ENCODE measurements around the gene CBX4. TPM values are rescaled to one million over a fixed set of nuclear protein-coding genes. Genes with fewer than 3 reads are reported as not detected.
A peak's percentile ranks its signal among the peaks of the same experiment; 100 is the strongest.

The CBX4 gene
- total RNA-seq (1 to 10 TPM; 6.1 to 9.8 (median 7.5) TPM), polyA plus RNA-seq (10 to 100 TPM in 1 of 3 donors, 1 to 10 TPM in 2; 3.5 to 14.2 (median 8.4) TPM)

- peaks cover 37 to 53% (median 41%) of the 10 kb centered on the region in 3 donors for H3K27me3 ChIP-seq
- 2% methylated on average over 103 of the region's 103 CpGs for WGBS, 2 donors
- TF ChIP-seq EP300 (IDR thresholded peaks at IDR 0.05) (no peak), POLR2AphosphoS5 (IDR thresholded peaks at IDR 0.05) (peak; percentile 83 to 95 (median 92)), POLR2A (IDR thresholded peaks at IDR 0.05) (peak in 1 of 2 donors; percentile 25), CTCF (IDR thresholded peaks at IDR 0.05) (peak in 3 of 4 experiments; percentile 41 to 53 (median 45))
Observed at GRCh38 chr17:79839356-79840268, at the start of gene CBX4. TSS of gene CBX4 (minus strand) at chr17:79839440. CDS start at chr17:79839251, 189 bp downstream.

GRCh38 chr17:79888009-79888540 lies 48.8 kb upstream of the CBX4 start:
- no peak overlapping the region for H3K27ac ChIP-seq
- 85 to 90% methylated on average over 17 of the region's 17 CpGs for WGBS, 2 donors
- DNase-seq = no peak
- no peak overlapping the region for H3K4me3 ChIP-seq
- H3K9me3 ChIP-seq = no peaks in the 10 kb centered on the region
- TF ChIP-seq POLR2A (IDR thresholded peaks at IDR 0.05) (no peak), POLR2AphosphoS5 (IDR thresholded peaks at IDR 0.05) (no peak), EP300 (IDR thresholded peaks at IDR 0.05) (no peak), CTCF (IDR thresholded peaks at IDR 0.05) (no peak)
- intact Hi-C loops (cut with DNase I) = no loop called here
- H3K4me1 ChIP-seq = peaks cover 0 to 16% (median 10%) of the 10 kb centered on the region in 4 donors
- H3K36me3 ChIP-seq = no peaks in the 10 kb centered on the region
- peaks cover 4 to 26% (median 10%) of the 10 kb centered on the region in 3 donors for H3K27me3 ChIP-seq

More at GRCh38 chr17:79839356-79840268, at the start of gene CBX4:
- intact Hi-C loops (cut with DNase I) = loop anchor here (1.0 to 5.0 kb wide), 5 partner anchors 29 to 423 kb away; partner anchors contain the start of genes CBX2 and RNF213
- Histone ChIP-seq H3K36me3 (peaks cover 2 to 10% (median 5%) of the 10 kb centered on the region in 4 donors), H3K4me3 (peak within 1 kb of the TSS; percentile 35 to 84 (median 76)), H3K4me1 (peaks cover 0 to 79% (median 73%) of the 10 kb centered on the region in 4 donors), H3K27ac (peak within 1 kb of the TSS; percentile 90 to 98 (median 97)), H3K9me3 (no peaks in the 10 kb centered on the region)
- peak; percentile 98 for DNase-seq

GRCh38 chr17:79887451-79887991 lies 48.3 kb upstream of the CBX4 start:
- no peak overlapping the region for H3K4me3 ChIP-seq
- DNase-seq = no peak
- no peak overlapping the region for H3K27ac ChIP-seq
- H3K27me3 ChIP-seq = peaks cover 4 to 28% (median 10%) of the 10 kb centered on the region in 3 donors
- no peaks in the 10 kb centered on the region for H3K9me3 ChIP-seq
- H3K4me1 ChIP-seq = peaks cover 0 to 16% (median 10%) of the 10 kb centered on the region in 4 donors
- no peaks in the 10 kb centered on the region for H3K36me3 ChIP-seq
- TF ChIP-seq POLR2AphosphoS5 (IDR thresholded peaks at IDR 0.05) (no peak), EP300 (IDR thresholded peaks at IDR 0.05) (no peak), POLR2A (IDR thresholded peaks at IDR 0.05) (no peak), CTCF (IDR thresholded peaks at IDR 0.05) (no peak)
- 88% methylated on average over 14 of the region's 14 CpGs for WGBS, 2 donors
- intact Hi-C loops (cut with DNase I) = no loop called here

GRCh38 chr17:79883202-79883601 lies 44.0 kb upstream of the CBX4 start:
- Histone ChIP-seq H3K4me3 (no peak overlapping the region), H3K27ac (no peak overlapping the region), H3K36me3 (no peaks in the 10 kb centered on the region), H3K4me1 (no peaks in the 10 kb centered on the region), H3K9me3 (no peaks in the 10 kb centered on the region), H3K27me3 (peaks cover 0 to 23% (median 4%) of the 10 kb centered on the region in 3 donors)
- no peak for TF ChIP-seq EP300 (IDR thresholded peaks at IDR 0.05)
- 83 to 87% methylated on average over 7 of the region's 7 CpGs for WGBS, 2 donors
- intact Hi-C loops (cut with DNase I) = no loop called here
- no peak for DNase-seq
